Endothelial cell of umbilical vein (primary cell): ENCODE results near the gene HTR2C. TPM values are rescaled to one million over a fixed set of nuclear protein-coding genes. Genes with fewer than 3 reads are reported as not detected.

Source experiments
- BruUV-seq: library from RNA; stranded (reverse); fragments of 400-500 nt; replicated peaks from 2 replicates; lab custom pipeline; 2021; lab: Mats Ljungman, UMichigan
- CTCF ChIA-PET: fragments of 300-600, 350-600 bp; sonication (Branson Sonifier 250); formaldehyde crosslinking; loops from one replicate; lab custom pipeline; 2021; ENCODE audit warnings: antibody characterized with exemption, inconsistent platforms; lab: Charles Lee
- POLR2A ChIA-PET: fragments of 300-600, 350-600 bp; sonication (Branson Sonifier 250); formaldehyde crosslinking; loops from one replicate; lab custom pipeline; 2021; ENCODE audit warnings: antibody characterized with exemption, inconsistent platforms; lab: Charles Lee
- DNase-seq: peaks from one replicate; pipeline ENCODE4 v3.0.0-alpha.2; 2011; ENCODE audit warnings: low read depth, low spot score
- FAIRE-seq: peaks from 2 replicates; lab custom pipeline; 2011; peaks lifted over from hg19 to GRCh38; lab: Jason Lieb, UNC
- H2AFZ ChIP-seq: 2 replicates; pipeline ENCODE4 v1.6.0; 2012; ENCODE audit warnings: low read depth, low read length, control low read depth, inconsistent platforms
- H3K27ac ChIP-seq: 2 replicates; pipeline ENCODE4 v1.5.1; 2011; ENCODE audit warnings: low read depth, mild to moderate bottlenecking, control low read depth, low read length, moderate library complexity; ENCODE audit not compliant: insufficient read depth
- H3K27me3 ChIP-seq, 2 experiments: 2 replicates each; pipeline versions ENCODE4 v1.6.0 to v1.6.1; 2011; ENCODE audit warnings: low read length in 2 of 2, mixed read lengths in 1 of 2; ENCODE audit not compliant: control insufficient read depth in 2 of 2, insufficient read depth in 2 of 2
- H3K36me3 ChIP-seq, 2 experiments: 2 replicates in 1 of 2; 3 replicates in 1 of 2; pipeline ENCODE4 v1.5.1; 2011; ENCODE audit warnings: low read length in 2 of 2, mild to moderate bottlenecking in 1 of 2, moderate library complexity in 1 of 2; ENCODE audit not compliant: control insufficient read depth in 2 of 2, insufficient read depth in 2 of 2; ENCODE audit errors: extremely low read depth in 1 of 2
- H3K4me1 ChIP-seq: 3 replicates; pipeline ENCODE4 v1.5.1; 2011; ENCODE audit warnings: mild to moderate bottlenecking, low read length; ENCODE audit not compliant: control insufficient read depth, insufficient read depth; ENCODE audit errors: extremely low read depth
- H3K4me2 ChIP-seq: 2 replicates; pipeline ENCODE4 v1.6.1; 2011; ENCODE audit warnings: low read length, control low read depth, mixed read lengths; ENCODE audit not compliant: insufficient read depth
- H3K4me3 ChIP-seq, 3 experiments: fragments of 200-600 bp in 1 of 3; sonication (generic), shearing (Covaris generic) in 1 of 3; replicated peaks in 1 of 3; 2 replicates each; pipeline ENCODE4 v1.5.1; 2011 to 2016; ENCODE audit warnings: control low read depth in 3 of 3, low read length in 3 of 3, mild to moderate bottlenecking in 2 of 3, inconsistent platforms in 1 of 3, low read depth in 1 of 3, moderate library complexity in 1 of 3; ENCODE audit not compliant: insufficient read depth in 1 of 3
- H3K79me2 ChIP-seq: 2 replicates; pipeline ENCODE4 v1.6.0; 2012; ENCODE audit warnings: low read length, inconsistent platforms; ENCODE audit not compliant: control insufficient read depth, insufficient read depth
- H3K9ac ChIP-seq: replicated peaks from 2 replicates; pipeline ENCODE3; 2011; ENCODE audit warnings: low read length, control low read depth; ENCODE audit not compliant: insufficient read depth; ENCODE audit errors: extremely low read depth
- H3K9me1 ChIP-seq: replicated peaks from 3 replicates; pipeline ENCODE4 v1.6.0; 2011; ENCODE audit warnings: mild to moderate bottlenecking, low read length; ENCODE audit not compliant: control insufficient read depth, insufficient read depth; ENCODE audit errors: extremely low read depth
- H3K9me3 ChIP-seq: replicated peaks from 2 replicates; pipeline ENCODE4 v1.5.1; 2012; ENCODE audit warnings: low read length, inconsistent platforms; ENCODE audit not compliant: control insufficient read depth, insufficient read depth
- H4K20me1 ChIP-seq: replicated peaks from 2 replicates; pipeline ENCODE3; 2011; ENCODE audit warnings: mild to moderate bottlenecking, low read length; ENCODE audit not compliant: control insufficient read depth, insufficient read depth; ENCODE audit errors: extremely low read depth
- CTCF ChIP-seq, 2 donors: IDR thresholded peaks; 1 replicate in 1 of 2; 2 replicates in 1 of 2; pipeline ENCODE4 v1.5.1; 2011; ENCODE audit warnings: low read length in 2 of 2, mild to moderate bottlenecking in 2 of 2, moderate library complexity in 2 of 2, control low read depth in 1 of 2, inconsistent platforms in 1 of 2, low read depth in 1 of 2; ENCODE audit not compliant: insufficient read depth in 1 of 2; ENCODE audit errors: extremely low read depth in 1 of 2
- EZH2 ChIP-seq: IDR thresholded peaks from 2 replicates; pipeline ENCODE4 v1.6.1; 2012; ENCODE audit warnings: borderline replicate concordance, low read depth, mild to moderate bottlenecking, moderate library complexity, low read length, inconsistent platforms; ENCODE audit not compliant: severe bottlenecking
- FOS ChIP-seq: IDR thresholded peaks from 2 replicates; pipeline ENCODE4 v1.6.1; 2011; ENCODE audit warnings: mild to moderate bottlenecking, low read length, moderate library complexity, borderline replicate concordance; ENCODE audit not compliant: insufficient read depth
- GATA2 ChIP-seq: IDR thresholded peaks from 2 replicates; pipeline ENCODE4 v1.7.0; 2011; ENCODE audit warnings: low read depth, mild to moderate bottlenecking, moderate library complexity, mixed read lengths, low read length; ENCODE audit not compliant: insufficient read length, insufficient read depth
- JUN ChIP-seq: IDR thresholded peaks from 2 replicates; pipeline ENCODE4 v1.6.1; 2011; ENCODE audit warnings: borderline replicate concordance, low read depth; ENCODE audit not compliant: insufficient read length, insufficient read depth
- MAX ChIP-seq: IDR thresholded peaks from 2 replicates; pipeline ENCODE4 v1.6.1; 2011; ENCODE audit not compliant: insufficient read depth, insufficient read length
- MYC ChIP-seq: IDR thresholded peaks from one replicate; pipeline ENCODE4 v1.6.1; 2011; ENCODE audit warnings: mild to moderate bottlenecking, low read depth, low read length
- POLR2A ChIP-seq: IDR thresholded peaks from 2 replicates; pipeline ENCODE4 v1.6.1; 2012; ENCODE audit warnings: low read depth, mild to moderate bottlenecking, control low read depth, low read length
- POLR2AphosphoS5 ChIP-seq: IDR thresholded peaks from 2 replicates; pipeline ENCODE4 v1.6.1; 2012; ENCODE audit warnings: low read depth, mild to moderate bottlenecking, control low read depth, low read length, moderate library complexity; ENCODE audit not compliant: insufficient read depth
- dilution Hi-C: fragments of 300-500 bp; cut with MboI; formaldehyde crosslinking; loops from one replicate; pipeline ENCODE4 v1.15.0; 2019; ENCODE audit warnings: low sequenced_read_pairs; ENCODE audit not compliant: extremely low pct_ligation_motif_present
- intact Hi-C: fragments of 100-400 bp; cut with micrococcal nuclease; formaldehyde crosslinking; loops from one replicate; pipeline ENCODE4 v1.10.0; 2022
- polyA plus RNA-seq, 4 experiments: library from polyadenylated mRNA; depleted of rRNA in 3 of 4; stranded (reverse) in 3 of 4; unstranded in 1 of 4; fragments of >200 nt; gene quantifications; 2 replicates each; pipeline versions ENCODE4 v1.2.1 to v1.2.3, GENCODE V29; 2011 to 2012; ENCODE audit warnings: missing spikeins in 1 of 4
- total RNA-seq: library from RNA; stranded (reverse); gene quantifications from 2 replicates; pipeline ENCODE4 v1.2.3, GENCODE V29; 2021

The HTR2C gene
- total and polyA plus RNA-seq, 2 donors (not counting 3 experiments of a cell fraction or from before 2014, with no cell fraction given) = not detected

GRCh38 chrX:114903618-114904017, 319.7 kb downstream of the HTR2C start:
- intact Hi-C loops (no loop called here), dilution Hi-C loops (no loop called here)
- no peak overlapping the region for H3K4me2 ChIP-seq
- POLR2A ChIA-PET = no interaction called here
- FAIRE-seq = no peak
- CTCF ChIA-PET = no interaction called here
- H3K79me2 ChIP-seq = no peaks in the 10 kb centered on the region
- no peak overlapping the region for H3K27ac ChIP-seq
- no peaks in the 10 kb centered on the region for H3K27me3 ChIP-seq
- no peaks in the 10 kb centered on the region for H3K9me1 ChIP-seq
- H4K20me1 ChIP-seq = no peaks in the 10 kb centered on the region
- no peaks in the 10 kb centered on the region for H3K9me3 ChIP-seq
- BruUV-seq = no TSS peak
- TF ChIP-seq MYC (no peak), POLR2A (no peak), FOS (no peak), JUN (no peak), POLR2AphosphoS5 (no peak), EZH2 (no peak), GATA2 (no peak), MAX (no peak), CTCF (IDR thresholded peaks at IDR 0.05; ENCODE audit: extremely low read depth in 1 of 2, insufficient read depth in 1 of 2, low read depth in 1 of 2, low read length in 2 of 2) (no peak)
- DNase-seq = no peak
- no peak overlapping the region for H3K4me3 ChIP-seq
- H3K9ac ChIP-seq = no peak overlapping the region
- no peaks in the 10 kb centered on the region for H3K4me1 ChIP-seq
- H3K36me3 ChIP-seq = no peaks in the 10 kb centered on the region
- H2AFZ ChIP-seq = no peak overlapping the region
